Loucy (cell line): ENCODE measurements around the gene CDH13.

ENCODE experiments used
- CTCF ChIP-seq: fragments of 200-600 bp; sonication (generic); conservative IDR thresholded peaks from 2 replicates; pipeline ENCODE4 v1.5.1; 2014; ENCODE audit warnings: mild to moderate bottlenecking, antibody characterized with exemption, low read length
- EZH2phosphoT487 ChIP-seq: fragments of 200-600 bp; IDR thresholded peaks from 2 replicates; pipeline ENCODE4 v1.6.1; 2018; ENCODE audit warnings: antibody characterized with exemption, mild to moderate bottlenecking, moderate library complexity, borderline replicate concordance

- TF ChIP-seq EZH2phosphoT487 (no peak), CTCF (no peak)
These were observed 730.2 kb downstream of the CDH13 start for GRCh38 chr16:83356986-83357385.
